ENCODE results near the gene FNDC3B. TPM values are rescaled to one million over a fixed set of nuclear protein-coding genes. Genes with fewer than 3 reads are reported as not detected.

FNDC3B gene
- total RNA-seq, 1 donor from 2014 or later: 29.5 TPM

- no peaks in the 10 kb centered on the region for H3K4me1 ChIP-seq
- H3K79me2 ChIP-seq (ENCODE audit: low read depth): no peaks in the 10 kb centered on the region
- DNase-seq (ENCODE audit: low spot score): no peak
- H3K36me3 ChIP-seq: no peaks in the 10 kb centered on the region
- no peak overlapping the region for H3K4me3 ChIP-seq
- no peak overlapping the region for H2AFZ ChIP-seq (replicated peaks)
- no peaks in the 10 kb centered on the region for H3K9me3 ChIP-seq (ENCODE audit: low read depth)
- no peak overlapping the region for H3K27ac ChIP-seq
- no peaks in the 10 kb centered on the region for H3K27me3 ChIP-seq
- H3K27me3 Mint-ChIP-seq (ENCODE audit: insufficient read depth, low read depth): peaks cover 3% of the 10 kb centered on the region
- no peak overlapping the region for H3K4me3 Mint-ChIP-seq
- no peaks in the 10 kb centered on the region for H3F3A ChIP-seq (ENCODE audit: low read depth)
- H3K4me1 Mint-ChIP-seq: no peaks in the 10 kb centered on the region
- peaks cover 12% of the 10 kb centered on the region for H3K9me3 Mint-ChIP-seq
- no peak overlapping the region for H3K27ac Mint-ChIP-seq
- no peaks in the 10 kb centered on the region for H3K36me3 Mint-ChIP-seq
- no peak for TF ChIP-seq EZH2 (IDR thresholded peaks at IDR 0.05)
- TF ChIP-seq EZH2phosphoT487 (IDR thresholded peaks at IDR 0.05): no peak
- no peak for TF ChIP-seq CTCF (IDR thresholded peaks at IDR 0.05)
- H4K20me1 ChIP-seq (ENCODE audit: low read depth): no peaks in the 10 kb centered on the region
- H3K4me2 ChIP-seq: no peak overlapping the region
- no peak overlapping the region for H3K9ac ChIP-seq
These were observed 17.5 kb upstream of the FNDC3B start for GRCh38 chr3:172021859-172022258.

GRCh38 chr3:172023915-172024314 lies 15.5 kb upstream of the FNDC3B start:
- peaks cover 3% of the 10 kb centered on the region for H3K9me3 Mint-ChIP-seq
- Histone ChIP-seq H3K27ac (no peak overlapping the region), H3K27me3 (no peaks in the 10 kb centered on the region), H3K79me2 (ENCODE audit: low read depth) (no peaks in the 10 kb centered on the region), H3K4me3 (no peak overlapping the region), H3K4me1 (no peaks in the 10 kb centered on the region), H3K4me2 (no peak overlapping the region), H4K20me1 (ENCODE audit: low read depth) (no peaks in the 10 kb centered on the region), H2AFZ (replicated peaks) (no peak overlapping the region), H3F3A (ENCODE audit: low read depth) (no peaks in the 10 kb centered on the region), H3K9me3 (ENCODE audit: low read depth) (no peaks in the 10 kb centered on the region), H3K9ac (no peak overlapping the region), H3K36me3 (no peaks in the 10 kb centered on the region)
- H3K4me1 Mint-ChIP-seq: no peaks in the 10 kb centered on the region
- peaks cover 2% of the 10 kb centered on the region for H3K27me3 Mint-ChIP-seq (ENCODE audit: insufficient read depth, low read depth)
- no peak overlapping the region for H3K4me3 Mint-ChIP-seq
- H3K36me3 Mint-ChIP-seq: no peaks in the 10 kb centered on the region
- TF ChIP-seq EZH2 (IDR thresholded peaks at IDR 0.05) (no peak), EZH2phosphoT487 (IDR thresholded peaks at IDR 0.05) (no peak), CTCF (IDR thresholded peaks at IDR 0.05) (no peak)
- H3K27ac Mint-ChIP-seq: no peak overlapping the region
- DNase-seq (ENCODE audit: low spot score): no peak

GRCh38 chr3:172024679-172025078 lies 14.7 kb upstream of the FNDC3B start:
- H3K4me2 ChIP-seq: no peak overlapping the region
- no peak for TF ChIP-seq EZH2phosphoT487 (IDR thresholded peaks at IDR 0.05)
- TF ChIP-seq CTCF (IDR thresholded peaks at IDR 0.05): no peak
- TF ChIP-seq EZH2 (IDR thresholded peaks at IDR 0.05): no peak
- no peak overlapping the region for H3K4me3 ChIP-seq
- H3K27ac ChIP-seq: no peak overlapping the region
- DNase-seq (ENCODE audit: low spot score): no peak
- no peak overlapping the region for H2AFZ ChIP-seq (replicated peaks)
- no peaks in the 10 kb centered on the region for H3K9me3 ChIP-seq (ENCODE audit: low read depth)
- Mint-ChIP-seq H3K9me3 (no peaks in the 10 kb centered on the region), H3K4me3 (no peak overlapping the region), H3K36me3 (no peaks in the 10 kb centered on the region), H3K4me1 (no peaks in the 10 kb centered on the region), H3K27ac (no peak overlapping the region), H3K27me3 (ENCODE audit: insufficient read depth, low read depth) (peaks cover 2% of the 10 kb centered on the region)
- no peaks in the 10 kb centered on the region for H3K27me3 ChIP-seq
- H3K36me3 ChIP-seq: no peaks in the 10 kb centered on the region
- no peaks in the 10 kb centered on the region for H3K4me1 ChIP-seq
- H3F3A ChIP-seq (ENCODE audit: low read depth): no peaks in the 10 kb centered on the region
- H3K9ac ChIP-seq: no peak overlapping the region
- no peaks in the 10 kb centered on the region for H4K20me1 ChIP-seq (ENCODE audit: low read depth)
- H3K79me2 ChIP-seq (ENCODE audit: low read depth): no peaks in the 10 kb centered on the region

Data from neural progenitor cell (in vitro differentiated cells).